ENCODE measurements around the gene NAT9. TPM values are rescaled to one million over a fixed set of nuclear protein-coding genes. Genes with fewer than 3 reads are reported as not detected.

Gene NAT9
- total and polyA plus RNA-seq, 4 donors, result 27.1 to 47.4 (median 36.6) TPM

DNA sequence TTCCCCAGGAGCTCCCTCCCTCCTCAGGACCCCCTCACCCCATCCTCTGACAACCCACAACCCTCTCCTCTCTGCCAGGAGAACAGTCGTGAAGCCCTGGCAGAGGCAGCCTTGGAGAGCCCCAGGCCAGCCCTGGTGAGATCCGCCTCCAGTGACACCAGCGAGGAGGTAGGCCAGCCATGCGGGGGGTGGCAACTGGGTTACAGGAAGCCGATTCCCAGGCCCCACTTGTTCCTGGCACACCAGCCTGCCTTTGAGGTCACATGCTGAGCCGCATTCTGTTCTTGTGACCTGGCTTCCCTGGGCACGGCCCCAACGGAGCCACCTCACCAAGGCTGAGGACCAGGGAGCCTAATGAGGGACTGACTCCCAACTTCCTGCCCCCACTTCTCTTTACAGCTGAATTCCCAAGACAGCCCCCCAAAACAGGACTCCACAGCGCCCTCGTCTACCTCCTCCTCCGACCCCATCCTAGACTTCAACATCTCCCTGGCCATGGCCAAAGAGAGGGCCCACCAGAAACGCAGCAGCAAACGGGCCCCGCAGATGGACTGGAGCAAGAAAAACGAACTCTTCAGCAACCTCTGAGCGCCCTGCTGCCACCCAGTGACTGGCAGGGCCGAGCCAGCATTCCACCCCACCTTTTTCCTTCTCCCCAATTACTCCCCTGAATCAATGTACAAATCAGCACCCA lies 7.9 kb downstream of the NAT9 start:
- no peak for DNase-seq
- TF ChIP-seq, protein P1, sequence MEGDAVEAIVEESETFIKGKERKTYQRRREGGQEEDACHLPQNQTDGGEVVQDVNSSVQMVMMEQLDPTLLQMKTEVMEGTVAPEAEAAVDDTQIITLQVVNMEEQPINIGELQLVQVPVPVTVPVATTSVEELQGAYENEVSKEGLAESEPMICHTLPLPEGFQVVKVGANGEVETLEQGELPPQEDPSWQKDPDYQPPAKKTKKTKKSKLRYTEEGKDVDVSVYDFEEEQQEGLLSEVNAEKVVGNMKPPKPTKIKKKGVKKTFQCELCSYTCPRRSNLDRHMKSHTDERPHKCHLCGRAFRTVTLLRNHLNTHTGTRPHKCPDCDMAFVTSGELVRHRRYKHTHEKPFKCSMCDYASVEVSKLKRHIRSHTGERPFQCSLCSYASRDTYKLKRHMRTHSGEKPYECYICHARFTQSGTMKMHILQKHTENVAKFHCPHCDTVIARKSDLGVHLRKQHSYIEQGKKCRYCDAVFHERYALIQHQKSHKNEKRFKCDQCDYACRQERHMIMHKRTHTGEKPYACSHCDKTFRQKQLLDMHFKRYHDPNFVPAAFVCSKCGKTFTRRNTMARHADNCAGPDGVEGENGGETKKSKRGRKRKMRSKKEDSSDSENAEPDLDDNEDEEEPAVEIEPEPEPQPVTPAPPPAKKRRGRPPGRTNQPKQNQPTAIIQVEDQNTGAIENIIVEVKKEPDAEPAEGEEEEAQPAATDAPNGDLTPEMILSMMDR (IDR thresholded peaks at IDR 0.05; ENCODE audit: control extremely low read depth, extremely low read depth), result no peak
- H3K9ac ChIP-seq (ENCODE audit: insufficient read depth in 1 of 2, low read length in 2 of 2), result no peak overlapping the region
- 65 to 71% methylated on average over 17 of the region's 17 CpGs for WGBS, 2 donors
- H3K27me3 ChIP-seq (ENCODE audit: control insufficient read depth in 3 of 3, insufficient read depth in 3 of 3, low read length in 2 of 3), result no peaks in the 10 kb centered on the region
- H3K9me3 ChIP-seq (ENCODE audit: control insufficient read depth in 4 of 4, insufficient read depth in 3 of 4, low read length in 3 of 4), result no peaks in the 10 kb centered on the region
- peak overlapping the region in 1 of 2 donors; percentile 75 for H3K27ac ChIP-seq (ENCODE audit: low read depth in 1 of 2, low read length in 1 of 2)
- no peak for ATAC-seq (ENCODE audit: insufficient read depth, low FRiP score)
- peaks cover 0 to 29% (median 10%) of the 10 kb centered on the region in 5 donors for H3K4me1 ChIP-seq (ENCODE audit: control insufficient read depth in 5 of 5, insufficient read depth in 5 of 5, low read length in 5 of 5)
- H3K4me3 ChIP-seq, result no peak overlapping the region
- peaks cover 3 to 41% (median 23%) of the 10 kb centered on the region in 4 donors for H3K36me3 ChIP-seq (ENCODE audit: control insufficient read depth in 4 of 4, insufficient read depth in 4 of 4, low read length in 4 of 4)

DNA sequence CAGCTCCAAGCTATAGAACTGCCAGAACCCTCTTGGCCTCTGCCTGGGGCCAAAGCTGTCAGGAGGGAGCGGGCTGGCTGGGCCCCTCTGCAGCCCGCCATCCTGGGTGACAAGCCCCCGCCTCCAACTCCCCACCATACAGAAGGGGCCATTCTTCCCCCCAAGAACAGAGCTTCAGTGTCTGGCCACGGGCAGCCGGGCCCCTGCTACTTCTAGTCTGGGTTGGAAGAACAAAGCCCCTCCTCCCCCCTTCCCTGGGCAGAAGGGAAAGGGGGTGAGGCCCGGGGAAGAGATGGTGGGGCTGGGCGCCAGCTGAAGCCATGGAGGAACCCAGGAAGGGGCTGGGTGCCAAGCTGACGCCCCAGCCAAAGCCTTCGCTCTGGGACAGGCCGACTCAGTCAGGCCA lies 9.0 kb downstream of the NAT9 start:
- H3K4me1 ChIP-seq (ENCODE audit: control insufficient read depth in 5 of 5, insufficient read depth in 5 of 5, low read length in 5 of 5), result peaks cover 0 to 39% (median 14%) of the 10 kb centered on the region in 5 donors
- DNase-seq (peak; percentile 56 to 74 (median 59)), ATAC-seq (ENCODE audit: insufficient read depth, low FRiP score) (no peak)
- peaks cover 0 to 34% (median 14%) of the 10 kb centered on the region in 4 donors for H3K36me3 ChIP-seq (ENCODE audit: control insufficient read depth in 4 of 4, insufficient read depth in 4 of 4, low read length in 4 of 4)
- no peak overlapping the region for H3K4me3 ChIP-seq
- H3K9me3 ChIP-seq (ENCODE audit: control insufficient read depth in 4 of 4, insufficient read depth in 3 of 4, low read length in 3 of 4), result no peaks in the 10 kb centered on the region
- WGBS, 2 donors, result 62 to 73% methylated on average over 10 of the region's 10 CpGs
- H3K27ac ChIP-seq (ENCODE audit: low read depth in 1 of 2, low read length in 1 of 2), result peak overlapping the region in 1 of 2 donors; percentile 75
- H3K9ac ChIP-seq (ENCODE audit: insufficient read depth in 1 of 2, low read length in 2 of 2), result peak overlapping the region in 1 of 2 donors; percentile 42
- H3K27me3 ChIP-seq (ENCODE audit: control insufficient read depth in 3 of 3, insufficient read depth in 3 of 3, low read length in 2 of 3), result no peaks in the 10 kb centered on the region
- TF ChIP-seq, protein P1 (IDR thresholded peaks at IDR 0.05; ENCODE audit: control extremely low read depth, extremely low read depth), result no peak

DNA sequence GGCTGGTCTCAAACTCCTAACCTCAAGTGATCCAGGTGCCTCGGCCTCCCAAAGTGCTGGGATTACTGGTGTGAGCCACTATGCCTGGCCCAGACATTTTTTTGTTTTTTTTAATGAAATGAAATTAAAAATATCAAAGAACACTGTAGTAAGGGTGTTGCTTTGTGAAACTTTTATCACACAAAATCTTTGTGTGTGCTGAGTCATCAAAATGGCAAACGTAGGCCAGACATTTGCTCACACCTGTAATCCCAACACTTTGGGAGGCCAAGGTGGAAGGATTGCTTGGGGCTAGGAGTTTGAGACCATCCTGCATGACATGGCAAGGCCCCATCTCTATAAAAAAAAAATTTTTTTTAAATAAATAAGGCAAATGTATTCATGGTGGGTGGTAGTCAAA lies 9.7 kb downstream of the NAT9 start:
- ATAC-seq (ENCODE audit: insufficient read depth, low FRiP score), result no peak
- Histone ChIP-seq H3K9ac (ENCODE audit: insufficient read depth in 1 of 2, low read length in 2 of 2) (no peak overlapping the region), H3K27ac (ENCODE audit: low read depth in 1 of 2, low read length in 1 of 2) (no peak overlapping the region), H3K4me3 (no peak overlapping the region), H3K36me3 (ENCODE audit: control insufficient read depth in 4 of 4, insufficient read depth in 4 of 4, low read length in 4 of 4) (peaks cover 0 to 29% (median 9%) of the 10 kb centered on the region in 4 donors), H3K9me3 (ENCODE audit: control insufficient read depth in 4 of 4, insufficient read depth in 3 of 4, low read length in 3 of 4) (no peaks in the 10 kb centered on the region), H3K4me1 (ENCODE audit: control insufficient read depth in 5 of 5, insufficient read depth in 5 of 5, low read length in 5 of 5) (peaks cover 0 to 46% (median 14%) of the 10 kb centered on the region in 5 donors), H3K27me3 (ENCODE audit: control insufficient read depth in 3 of 3, insufficient read depth in 3 of 3, low read length in 2 of 3) (no peaks in the 10 kb centered on the region)
- TF ChIP-seq, protein P1 (IDR thresholded peaks at IDR 0.05; ENCODE audit: control extremely low read depth, extremely low read depth), result no peak
- DNase-seq, result no peak
- WGBS, 2 donors, result 88 to 90% methylated on average over 2 of the region's 2 CpGs
